Activated naive CD4-positive, alpha-beta T cell treated with anti-CD3 and anti-CD28 coated beads, Interleukin-2, amount 50 U/mL, for 24 hours (primary cell): ENCODE data around the gene MBD3L1.

Experiments
- H3K27ac Mint-ChIP-seq: one replicate; pipeline ENCODE4 v1.8.0; 2021; ENCODE audit warnings: mild to moderate bottlenecking, mixed read lengths
- H3K27me3 Mint-ChIP-seq: one replicate; pipeline ENCODE4 v1.8.0; 2021; ENCODE audit warnings: mixed read lengths
- H3K36me3 Mint-ChIP-seq: one replicate; pipeline ENCODE4 v1.8.0; 2021; ENCODE audit warnings: mixed read lengths
- H3K4me1 Mint-ChIP-seq: one replicate; pipeline ENCODE4 v1.8.0; 2021; ENCODE audit warnings: mixed read lengths
- H3K4me3 Mint-ChIP-seq: one replicate; pipeline ENCODE4 v1.8.0; 2021; ENCODE audit warnings: mild to moderate bottlenecking, mixed read lengths
- H3K9me3 Mint-ChIP-seq: one replicate; pipeline ENCODE4 v1.8.0; 2021; ENCODE audit warnings: mixed read lengths

MBD3L1 gene

DNA sequence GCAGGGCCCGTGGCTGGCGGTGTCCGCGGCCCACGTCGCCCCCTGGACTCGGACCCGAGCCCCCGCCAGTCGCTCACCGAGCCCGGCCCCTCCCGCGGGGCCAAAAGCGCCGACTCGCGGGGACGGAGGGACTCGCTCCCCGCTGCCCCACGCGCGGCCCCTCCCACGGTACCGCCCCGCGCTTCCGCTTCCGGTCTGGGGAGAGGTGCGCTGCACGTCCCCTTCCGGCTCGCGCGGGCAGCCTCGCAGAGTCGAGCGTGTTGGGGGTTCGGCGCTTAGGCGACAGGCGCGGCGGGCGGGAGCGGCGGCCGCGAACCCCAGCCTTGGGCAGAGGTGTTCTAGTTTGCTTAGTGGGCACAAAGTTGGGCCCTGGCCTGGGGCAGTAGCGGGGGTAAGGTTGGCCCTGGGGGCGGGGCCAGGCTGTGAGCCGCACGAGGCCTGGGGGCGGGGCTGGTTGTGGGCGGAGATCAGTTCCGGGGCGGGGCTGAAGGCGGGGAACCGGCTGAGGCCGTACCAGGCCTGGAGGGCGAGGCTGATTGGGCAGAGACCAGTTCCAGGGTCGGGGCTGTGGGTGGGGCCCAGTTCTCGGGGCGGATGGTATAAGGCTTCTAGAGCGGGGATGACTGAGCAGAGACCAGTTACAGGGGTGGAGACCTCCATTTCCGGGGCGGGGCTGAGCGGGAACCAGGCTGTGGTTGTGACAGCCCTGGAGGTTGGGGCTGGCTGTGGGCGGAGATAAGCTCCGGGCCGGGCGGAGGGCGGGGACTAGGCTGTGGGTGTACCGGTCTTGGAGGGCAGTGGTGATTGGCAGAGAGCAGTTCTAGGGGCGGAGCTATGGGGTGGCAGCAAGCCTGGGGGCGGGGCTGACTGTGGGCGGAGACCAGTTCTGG, at the start of gene MBD3L1, which contains the start of gene ZNF558:
Gene MBD3L1, plus strand, starts transcription at position 246 of the 890 bp plus-strand sequence. CDS start 10,302 bp downstream, outside the sequence.
Gene ZNF558, minus strand, starts transcription at position 173 of the 890 bp plus-strand sequence. CDS start 9,645 bp downstream, outside the sequence.
- Mint-ChIP-seq H3K27ac (peak within 1 kb of the TSS; percentile 96), H3K9me3 (no peaks in the 10 kb centered on the region), H3K4me1 (peaks cover 22% of the 10 kb centered on the region), H3K4me3 (peak within 1 kb of the TSS; percentile 88), H3K27me3 (no peaks in the 10 kb centered on the region), H3K36me3 (peaks cover 9% of the 10 kb centered on the region)

GRCh38 chr19:8794823-8795222, 37.4 kb upstream of the MBD3L1 start:
- Mint-ChIP-seq H3K36me3 (peaks cover 4% of the 10 kb centered on the region), H3K27ac (no peak overlapping the region)

DNA sequence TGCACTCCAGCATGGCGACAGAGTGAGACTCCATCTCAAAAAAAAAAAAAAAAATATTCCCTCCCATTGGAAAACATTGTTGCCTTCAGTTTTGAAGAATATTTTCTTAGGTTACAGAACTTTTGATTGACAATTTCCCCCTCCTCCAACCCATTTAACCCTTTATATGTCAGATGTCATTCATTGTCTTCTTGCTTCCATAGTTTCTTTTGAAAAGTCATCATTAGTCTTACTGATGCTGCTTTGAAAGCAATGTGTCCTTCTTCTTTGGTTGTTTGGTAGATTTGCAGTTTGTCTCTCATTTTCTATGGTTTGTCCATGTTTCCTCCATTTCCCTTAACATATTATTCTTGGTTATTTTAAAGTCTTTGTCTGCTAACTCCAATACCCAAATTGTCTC, 25.5 kb upstream of the MBD3L1 start:
- no peaks in the 10 kb centered on the region for H3K27me3 Mint-ChIP-seq
- no peaks in the 10 kb centered on the region for H3K4me1 Mint-ChIP-seq
- peaks cover 57% of the 10 kb centered on the region for H3K36me3 Mint-ChIP-seq
- no peak overlapping the region for H3K27ac Mint-ChIP-seq
- H3K4me3 Mint-ChIP-seq: no peak overlapping the region
- peaks cover 24% of the 10 kb centered on the region for H3K9me3 Mint-ChIP-seq

More at GRCh38 chr19:8794823-8795222, 37.4 kb upstream of the MBD3L1 start:
- H3K4me1 Mint-ChIP-seq: no peaks in the 10 kb centered on the region
- peaks cover 6% of the 10 kb centered on the region for H3K9me3 Mint-ChIP-seq
- no peak overlapping the region for H3K4me3 Mint-ChIP-seq
- H3K27me3 Mint-ChIP-seq: peaks cover 3% of the 10 kb centered on the region

- no peaks in the 10 kb centered on the region for H3K4me1 Mint-ChIP-seq
- no peak overlapping the region for H3K27ac Mint-ChIP-seq
- H3K4me3 Mint-ChIP-seq: no peak overlapping the region
- H3K9me3 Mint-ChIP-seq: peaks cover 25% of the 10 kb centered on the region
- H3K27me3 Mint-ChIP-seq: no peaks in the 10 kb centered on the region
- H3K36me3 Mint-ChIP-seq: peaks cover 81% of the 10 kb centered on the region
Observed at GRCh38 chr19:8811315-8812172, 20.6 kb upstream of the MBD3L1 start.

GRCh38 chr19:8814176-8814575, 18.0 kb upstream of the MBD3L1 start:
- peaks cover 87% of the 10 kb centered on the region for H3K36me3 Mint-ChIP-seq
- peak overlapping the region; percentile 13 for H3K4me3 Mint-ChIP-seq

GRCh38 chr19:8815780-8816179, 16.4 kb upstream of the MBD3L1 start:
- Mint-ChIP-seq H3K27me3 (no peaks in the 10 kb centered on the region), H3K4me3 (no peak overlapping the region), H3K9me3 (peaks cover 28% of the 10 kb centered on the region), H3K4me1 (no peaks in the 10 kb centered on the region), H3K36me3 (peaks cover 92% of the 10 kb centered on the region), H3K27ac (no peak overlapping the region)

More at GRCh38 chr19:8814176-8814575, 18.0 kb upstream of the MBD3L1 start:
- Mint-ChIP-seq H3K4me1 (no peaks in the 10 kb centered on the region), H3K27me3 (no peaks in the 10 kb centered on the region), H3K9me3 (peaks cover 28% of the 10 kb centered on the region), H3K27ac (no peak overlapping the region)

- Mint-ChIP-seq H3K36me3 (peaks cover 86% of the 10 kb centered on the region), H3K9me3 (peaks cover 21% of the 10 kb centered on the region), H3K4me3 (no peak overlapping the region), H3K27ac (no peak overlapping the region), H3K4me1 (no peaks in the 10 kb centered on the region), H3K27me3 (no peaks in the 10 kb centered on the region)
Observed at GRCh38 chr19:8820234-8820633, 11.9 kb upstream of the MBD3L1 start.

GRCh38 chr19:8821748-8822241, 10.4 kb upstream of the MBD3L1 start:
- Mint-ChIP-seq H3K36me3 (peaks cover 72% of the 10 kb centered on the region), H3K27me3 (no peaks in the 10 kb centered on the region), H3K9me3 (peaks cover 14% of the 10 kb centered on the region), H3K4me3 (no peak overlapping the region), H3K4me1 (no peaks in the 10 kb centered on the region), H3K27ac (no peak overlapping the region)

DNA sequence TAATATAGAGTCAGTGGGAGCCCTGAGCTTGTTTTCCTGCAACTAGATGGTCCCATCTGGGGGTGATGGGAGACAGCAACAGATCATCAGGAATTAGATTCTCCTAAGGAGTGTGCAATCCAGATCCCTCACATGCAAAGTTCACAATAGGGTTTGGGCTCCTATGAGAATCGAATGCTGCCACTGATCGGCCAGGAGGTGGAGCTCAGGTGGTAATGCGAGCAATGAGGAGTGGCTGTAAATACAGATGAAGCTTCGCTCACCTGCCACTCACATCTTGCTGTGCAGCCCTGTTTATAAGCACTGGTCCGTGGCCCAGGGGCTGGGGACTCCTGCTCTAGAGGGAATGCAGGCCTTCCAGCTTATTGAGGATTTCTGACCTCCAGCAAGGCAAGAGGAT, 5.8 kb upstream of the MBD3L1 start:
- Mint-ChIP-seq H3K27me3 (no peaks in the 10 kb centered on the region), H3K27ac (no peak overlapping the region), H3K4me3 (no peak overlapping the region), H3K4me1 (peaks cover 11% of the 10 kb centered on the region), H3K9me3 (no peaks in the 10 kb centered on the region), H3K36me3 (peaks cover 44% of the 10 kb centered on the region)

GRCh38 chr19:8827277-8827676, 4.9 kb upstream of the MBD3L1 start:
- Mint-ChIP-seq H3K27ac (no peak overlapping the region), H3K27me3 (no peaks in the 10 kb centered on the region), H3K9me3 (no peaks in the 10 kb centered on the region), H3K36me3 (peaks cover 36% of the 10 kb centered on the region), H3K4me3 (no peak overlapping the region), H3K4me1 (peaks cover 15% of the 10 kb centered on the region)

- peaks cover 22% of the 10 kb centered on the region for H3K4me1 Mint-ChIP-seq
- no peaks in the 10 kb centered on the region for H3K9me3 Mint-ChIP-seq
- peak overlapping the region; percentile 91 for H3K27ac Mint-ChIP-seq
- H3K27me3 Mint-ChIP-seq: no peaks in the 10 kb centered on the region
- H3K4me3 Mint-ChIP-seq: peak overlapping the region; percentile 88
- H3K36me3 Mint-ChIP-seq: peaks cover 13% of the 10 kb centered on the region
Observed at GRCh38 chr19:8831373-8831772, 804 bp upstream of the MBD3L1 start.

DNA sequence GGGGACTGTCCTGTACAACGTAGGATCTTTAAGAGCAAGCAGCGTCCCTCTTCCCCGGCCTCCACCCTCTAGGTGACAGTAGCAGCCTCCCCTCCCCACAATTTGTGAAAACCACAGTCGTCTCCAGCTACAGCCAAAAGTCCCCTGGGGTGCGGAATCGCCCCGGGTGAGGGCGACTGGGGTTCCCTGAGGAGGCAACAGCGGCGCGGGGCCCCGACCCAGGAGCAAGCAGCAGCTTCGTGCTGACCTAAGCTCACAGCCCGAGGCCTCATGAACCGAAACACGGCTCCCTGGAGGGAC, 395 bp upstream of the MBD3L1 start:
- no peaks in the 10 kb centered on the region for H3K9me3 Mint-ChIP-seq
- H3K4me1 Mint-ChIP-seq: peaks cover 22% of the 10 kb centered on the region
- peak overlapping the region; percentile 88 for H3K4me3 Mint-ChIP-seq
- peaks cover 13% of the 10 kb centered on the region for H3K36me3 Mint-ChIP-seq
- H3K27me3 Mint-ChIP-seq: no peaks in the 10 kb centered on the region
- peak overlapping the region; percentile 91 for H3K27ac Mint-ChIP-seq

GRCh38 chr19:8835446-8835845, 3.3 kb downstream of the MBD3L1 start:
- Mint-ChIP-seq H3K9me3 (no peaks in the 10 kb centered on the region), H3K27me3 (peaks cover 3% of the 10 kb centered on the region), H3K4me1 (peaks cover 16% of the 10 kb centered on the region), H3K36me3 (no peaks in the 10 kb centered on the region), H3K27ac (no peak overlapping the region), H3K4me3 (no peak overlapping the region)

- H3K27ac Mint-ChIP-seq: no peak overlapping the region
- peaks cover 16% of the 10 kb centered on the region for H3K4me1 Mint-ChIP-seq
- H3K36me3 Mint-ChIP-seq: no peaks in the 10 kb centered on the region
- H3K9me3 Mint-ChIP-seq: no peaks in the 10 kb centered on the region
- no peak overlapping the region for H3K4me3 Mint-ChIP-seq
- peaks cover 3% of the 10 kb centered on the region for H3K27me3 Mint-ChIP-seq
Observed at GRCh38 chr19:8835877-8836276, 3.7 kb downstream of the MBD3L1 start.

DNA sequence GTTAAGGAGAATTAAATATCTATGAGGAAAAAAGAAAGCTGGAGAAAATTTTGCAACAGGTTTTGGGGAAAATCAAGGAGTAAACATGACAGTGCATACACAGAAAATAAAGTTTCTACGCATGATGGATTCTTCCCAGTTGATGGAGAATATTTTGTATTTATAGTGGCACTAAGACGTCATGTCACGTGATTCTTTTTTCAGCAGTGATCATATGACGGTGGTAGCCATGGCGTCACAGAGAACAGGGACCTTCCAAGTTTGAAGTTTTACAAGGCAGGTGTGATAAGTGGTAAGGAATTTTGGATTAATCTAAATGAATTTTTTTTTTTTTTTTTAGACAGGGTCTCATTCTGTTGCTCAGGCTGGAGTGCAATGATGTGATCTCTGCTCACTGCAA, 8.5 kb downstream of the MBD3L1 start:
- Mint-ChIP-seq H3K27ac (no peak overlapping the region), H3K4me3 (no peak overlapping the region), H3K9me3 (no peaks in the 10 kb centered on the region)

More for the DNA sequence above, 8.5 kb downstream of the MBD3L1 start:
- Mint-ChIP-seq H3K27me3 (peaks cover 7% of the 10 kb centered on the region), H3K36me3 (no peaks in the 10 kb centered on the region), H3K4me1 (no peaks in the 10 kb centered on the region)
